Activated T-helper 17 cell treated with anti-CD3 and anti-CD28 coated beads, Interleukin-2, amount 50 U/mL, for 72 hours (primary cell): ENCODE data around the gene EVA1A. TPM values are rescaled to one million over a fixed set of nuclear protein-coding genes. Genes with fewer than 3 reads are reported as not detected.

Experiments used
- ATAC-seq: fragments of 150-1000 bp; cut with Tn5 transposase; replicated peaks from 2 replicates; pipeline ENCODE4 v1.10.0; 2021; ENCODE audit warnings: mild to moderate bottlenecking, moderate library complexity
- H3K27ac Mint-ChIP-seq: one replicate; pipeline ENCODE4 v1.8.0; 2022; ENCODE audit warnings: mixed read lengths
- H3K27me3 Mint-ChIP-seq: one replicate; pipeline ENCODE4 v1.8.0; 2022; ENCODE audit warnings: mixed read lengths
- H3K36me3 Mint-ChIP-seq: one replicate; pipeline ENCODE4 v1.8.0; 2022; ENCODE audit warnings: low read depth, mild to moderate bottlenecking, mixed read lengths
- H3K4me1 Mint-ChIP-seq: one replicate; pipeline ENCODE4 v1.8.0; 2022; ENCODE audit warnings: mixed read lengths
- H3K4me3 Mint-ChIP-seq: one replicate; pipeline ENCODE4 v1.8.0; 2022; ENCODE audit warnings: mild to moderate bottlenecking, mixed read lengths
- H3K9me3 Mint-ChIP-seq: one replicate; pipeline ENCODE4 v1.8.0; 2022; ENCODE audit warnings: mixed read lengths
- total RNA-seq, 2 donors: library from RNA; stranded (reverse); gene quantifications; one replicate each; pipeline ENCODE4 v1.2.3, GENCODE V29; 2022

The EVA1A gene
- total RNA-seq, 2 donors from 2014 or later, result not detected

DNA sequence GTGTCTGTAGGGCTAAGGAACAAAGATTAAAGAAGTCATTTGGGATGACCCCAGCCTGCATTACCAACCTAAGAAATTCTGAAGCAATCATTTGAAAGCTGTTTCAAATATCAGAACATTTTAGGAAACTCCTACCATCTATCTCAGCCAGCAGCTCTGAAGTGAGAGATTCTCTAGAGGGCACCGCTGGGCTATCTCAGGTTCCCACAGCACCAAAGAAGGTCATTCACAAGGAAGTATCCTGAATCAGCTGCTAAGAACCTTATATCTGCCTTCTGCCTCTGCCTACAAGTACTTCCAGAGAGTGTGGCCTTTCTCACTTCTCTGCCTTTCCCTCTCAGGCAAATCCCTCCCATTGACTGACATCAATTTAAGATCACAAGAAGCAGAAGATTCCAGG lies 13.4 kb upstream of the EVA1A start:
- Mint-ChIP-seq H3K27ac (no peak overlapping the region), H3K4me1 (no peaks in the 10 kb centered on the region), H3K9me3 (no peaks in the 10 kb centered on the region), H3K36me3 (no peaks in the 10 kb centered on the region), H3K4me3 (no peak overlapping the region), H3K27me3 (peaks cover 27% of the 10 kb centered on the region)
- ATAC-seq, result no peak

DNA sequence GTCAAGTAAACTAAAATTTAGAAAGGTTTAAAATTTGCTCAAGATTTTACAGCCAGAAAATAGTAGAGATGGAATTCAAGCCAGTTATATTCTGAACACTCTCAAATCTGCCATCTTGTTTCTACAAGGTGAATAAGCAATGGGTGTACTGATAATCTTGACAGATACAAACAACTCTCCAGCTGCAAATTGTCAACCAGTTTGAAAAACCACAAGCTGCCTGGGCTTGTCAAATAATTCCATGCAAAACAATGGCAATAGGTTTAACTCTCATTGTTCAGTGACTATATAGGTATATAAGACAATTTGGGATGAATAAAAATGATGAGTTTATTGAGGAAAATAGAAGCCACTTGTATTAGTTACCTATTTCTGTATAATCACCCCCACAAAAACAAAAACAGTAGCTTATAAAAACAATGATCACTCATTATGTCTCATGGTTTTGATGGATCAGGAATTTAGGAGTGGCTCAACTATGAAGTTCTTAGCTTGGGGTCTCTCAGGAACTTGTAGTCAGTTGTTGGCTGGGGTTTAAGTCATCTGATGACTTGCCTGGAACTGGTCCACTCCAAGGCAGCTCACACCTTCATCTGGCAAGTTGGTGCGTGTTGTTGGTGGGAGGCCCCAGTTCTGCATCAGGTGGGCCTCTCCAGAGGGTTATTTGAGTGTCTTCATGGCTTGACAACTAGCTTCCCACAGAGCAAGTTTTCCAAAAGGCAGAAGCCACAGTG lies 12.6 kb upstream of the EVA1A start:
- Mint-ChIP-seq H3K27me3 (peaks cover 35% of the 10 kb centered on the region), H3K4me3 (no peak overlapping the region), H3K27ac (no peak overlapping the region), H3K4me1 (no peaks in the 10 kb centered on the region), H3K36me3 (no peaks in the 10 kb centered on the region), H3K9me3 (no peaks in the 10 kb centered on the region)
- ATAC-seq, result no peak

DNA sequence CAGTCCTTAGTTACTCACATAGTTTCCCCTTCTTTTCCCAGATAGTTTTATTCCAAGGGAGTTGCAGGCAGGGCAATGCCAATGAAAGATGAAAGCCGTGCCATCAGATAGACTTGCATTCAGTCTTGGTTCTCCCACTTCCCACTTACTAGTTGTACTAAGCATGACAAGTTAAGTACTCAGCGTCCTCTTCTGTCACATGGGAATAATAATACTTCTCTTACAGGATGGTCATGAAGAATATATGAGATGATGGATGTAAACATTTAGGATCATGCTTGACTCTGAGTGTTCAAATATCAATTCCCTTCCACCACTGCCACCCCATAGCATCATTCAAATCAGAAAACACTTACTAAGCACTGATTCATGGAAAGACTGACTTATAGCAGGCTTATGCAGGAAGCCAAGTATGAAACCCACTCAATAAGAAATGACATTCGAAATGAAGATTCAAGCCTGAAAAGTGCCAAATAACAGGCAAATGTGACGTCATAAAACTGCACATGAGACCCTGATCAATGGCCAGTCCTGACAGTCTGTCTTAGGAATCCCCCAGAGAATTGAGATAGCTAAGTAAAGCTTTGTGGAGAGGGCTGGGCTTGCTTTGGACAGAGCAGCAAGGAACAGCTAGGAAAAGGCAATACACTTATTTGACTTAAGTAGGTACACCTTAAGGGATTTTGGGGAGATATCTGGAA lies 11.1 kb upstream of the EVA1A start:
- Mint-ChIP-seq H3K4me1 (no peaks in the 10 kb centered on the region), H3K9me3 (no peaks in the 10 kb centered on the region), H3K36me3 (no peaks in the 10 kb centered on the region), H3K4me3 (no peak overlapping the region), H3K27ac (no peak overlapping the region), H3K27me3 (peaks cover 36% of the 10 kb centered on the region)
- peak; percentile 34 for ATAC-seq

- no peaks in the 10 kb centered on the region for H3K4me1 Mint-ChIP-seq
- H3K9me3 Mint-ChIP-seq, result no peaks in the 10 kb centered on the region
- no peak overlapping the region for H3K4me3 Mint-ChIP-seq
- H3K27ac Mint-ChIP-seq, result no peak overlapping the region
- no peak for ATAC-seq
- no peaks in the 10 kb centered on the region for H3K36me3 Mint-ChIP-seq
- peaks cover 36% of the 10 kb centered on the region for H3K27me3 Mint-ChIP-seq
These were observed 10.4 kb upstream of the EVA1A start for GRCh38 chr2:75570948-75571729.

DNA sequence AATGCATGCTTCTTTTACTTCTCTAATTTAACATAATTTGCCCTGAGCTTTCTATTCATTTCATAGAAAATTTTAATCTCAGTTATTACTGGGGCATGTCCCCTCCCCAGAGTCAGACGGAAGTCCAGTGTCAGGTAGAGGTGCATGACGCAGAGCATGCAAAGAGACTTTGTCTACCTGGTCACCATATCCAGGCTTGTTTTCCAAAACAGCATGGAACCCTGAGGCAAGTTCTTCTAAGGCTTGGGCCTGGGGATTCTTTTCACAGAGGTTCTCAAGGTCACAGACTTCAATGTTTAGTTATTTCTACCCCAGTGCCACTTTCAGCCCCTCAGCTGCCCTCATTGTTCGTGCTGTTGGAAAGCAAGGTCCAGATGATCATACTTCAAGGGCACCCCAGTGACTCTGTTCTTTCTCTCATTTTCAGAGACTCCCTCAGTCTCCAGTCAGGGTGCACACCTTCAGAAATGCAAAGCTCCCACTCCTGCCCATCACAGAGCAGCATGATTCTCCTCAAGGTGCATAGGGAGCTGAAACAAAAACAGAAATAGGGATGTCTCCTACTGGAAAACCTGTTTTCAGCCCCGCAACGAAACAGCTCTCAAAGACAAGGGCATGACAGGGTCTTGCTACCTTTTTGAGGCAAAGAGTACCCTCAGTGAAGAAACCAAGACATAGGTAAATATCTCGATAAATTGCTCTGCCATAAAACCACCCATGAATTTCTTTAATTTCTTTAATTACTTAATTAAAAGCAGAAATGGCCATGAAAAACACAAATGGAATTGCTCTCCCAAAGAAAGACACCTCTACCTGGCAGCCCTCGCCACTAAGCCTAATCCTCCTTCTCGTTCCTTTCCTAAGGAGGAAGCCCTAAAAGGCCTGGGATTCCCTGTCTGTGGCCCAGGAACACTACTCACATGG lies 9.5 kb upstream of the EVA1A start:
- H3K36me3 Mint-ChIP-seq, result no peaks in the 10 kb centered on the region
- H3K27me3 Mint-ChIP-seq, result peaks cover 40% of the 10 kb centered on the region
- ATAC-seq, result no peak
- no peaks in the 10 kb centered on the region for H3K9me3 Mint-ChIP-seq
- no peak overlapping the region for H3K27ac Mint-ChIP-seq
- no peaks in the 10 kb centered on the region for H3K4me1 Mint-ChIP-seq
- H3K4me3 Mint-ChIP-seq, result no peak overlapping the region

DNA sequence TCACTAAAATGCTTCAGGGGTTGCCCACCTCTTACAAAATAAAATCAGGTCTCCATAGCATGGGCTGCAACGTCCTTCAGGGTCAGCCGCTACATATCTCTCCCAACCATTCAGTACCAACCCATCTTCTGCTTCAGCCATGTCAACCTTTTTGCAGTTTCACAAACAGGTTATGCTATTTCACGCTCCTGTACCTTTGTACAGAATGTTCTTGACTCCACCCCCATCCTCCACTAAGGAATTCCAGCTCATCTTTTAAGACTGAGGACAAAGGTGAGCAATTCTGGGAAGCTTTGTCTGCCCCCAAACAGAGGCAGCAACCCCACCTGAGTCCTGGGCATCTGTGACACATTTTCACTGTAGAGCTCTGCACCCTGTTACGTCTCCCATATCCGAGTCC lies 8.8 kb upstream of the EVA1A start:
- Mint-ChIP-seq H3K4me1 (no peaks in the 10 kb centered on the region), H3K36me3 (no peaks in the 10 kb centered on the region), H3K27me3 (peaks cover 46% of the 10 kb centered on the region), H3K9me3 (no peaks in the 10 kb centered on the region), H3K27ac (no peak overlapping the region), H3K4me3 (no peak overlapping the region)
- ATAC-seq, result no peak

- no peak overlapping the region for H3K4me3 Mint-ChIP-seq
- no peak for ATAC-seq
- H3K27me3 Mint-ChIP-seq, result peaks cover 54% of the 10 kb centered on the region
- H3K36me3 Mint-ChIP-seq, result no peaks in the 10 kb centered on the region
- no peak overlapping the region for H3K27ac Mint-ChIP-seq
- H3K4me1 Mint-ChIP-seq, result no peaks in the 10 kb centered on the region
- no peaks in the 10 kb centered on the region for H3K9me3 Mint-ChIP-seq
These were observed 7.4 kb upstream of the EVA1A start for GRCh38 chr2:75568174-75568573.

DNA sequence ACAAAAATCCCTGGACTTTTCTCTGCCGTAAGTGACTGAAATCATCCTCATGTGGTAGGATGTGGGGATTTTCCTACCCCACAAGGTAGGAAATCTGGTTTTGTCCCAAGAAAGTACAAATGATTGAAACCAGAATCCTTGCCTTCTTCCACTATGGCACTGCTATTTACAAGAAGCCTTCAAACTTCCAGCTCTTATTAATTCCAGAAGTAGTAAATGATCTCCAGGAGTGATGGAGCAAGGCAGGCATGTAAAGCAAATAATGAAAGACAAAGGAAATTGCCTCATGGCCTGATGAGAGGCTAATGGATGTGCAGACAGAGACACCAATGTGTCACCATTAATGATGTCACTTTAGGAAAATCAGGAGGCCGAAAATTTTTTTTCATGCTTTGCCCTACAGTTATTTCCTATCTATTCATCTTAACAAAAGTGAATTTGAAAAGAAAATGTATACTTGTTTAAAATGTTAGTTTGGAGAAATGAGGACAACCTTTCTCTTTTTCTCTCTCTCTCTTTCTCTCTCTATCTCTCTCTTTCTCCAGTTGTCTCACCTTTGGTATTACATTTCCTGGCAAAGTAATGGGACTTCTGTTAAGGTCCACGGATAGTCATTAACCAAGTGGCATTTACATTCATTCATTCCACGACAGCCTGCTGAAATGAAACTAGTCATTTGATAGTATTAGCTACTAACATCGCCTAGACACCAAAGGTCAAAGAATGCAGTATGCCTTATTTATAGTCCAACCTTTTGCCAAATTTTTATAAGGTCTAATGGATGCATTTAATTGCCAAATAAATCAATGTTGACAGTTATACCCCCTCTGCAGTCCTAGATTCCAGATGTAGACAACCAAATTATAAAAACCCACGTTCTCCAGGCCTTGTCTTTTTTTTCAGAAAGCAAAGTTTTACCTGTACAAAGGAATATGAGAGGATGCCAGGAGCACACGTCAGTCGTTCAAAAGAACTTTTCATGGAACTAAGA lies 5.0 kb upstream of the EVA1A start:
- Mint-ChIP-seq H3K27me3 (peaks cover 59% of the 10 kb centered on the region), H3K36me3 (no peaks in the 10 kb centered on the region), H3K4me3 (no peak overlapping the region), H3K27ac (no peak overlapping the region), H3K9me3 (no peaks in the 10 kb centered on the region), H3K4me1 (no peaks in the 10 kb centered on the region)
- ATAC-seq, result no peak

- no peak for ATAC-seq
- peaks cover 62% of the 10 kb centered on the region for H3K27me3 Mint-ChIP-seq
- no peak overlapping the region for H3K4me3 Mint-ChIP-seq
- no peaks in the 10 kb centered on the region for H3K36me3 Mint-ChIP-seq
- no peak overlapping the region for H3K27ac Mint-ChIP-seq
- H3K9me3 Mint-ChIP-seq, result no peaks in the 10 kb centered on the region
- peaks cover 4% of the 10 kb centered on the region for H3K4me1 Mint-ChIP-seq
These were observed 4.1 kb upstream of the EVA1A start for GRCh38 chr2:75564713-75565359.

GRCh38 chr2:75564026-75564688 lies 3.4 kb upstream of the EVA1A start:
- no peak for ATAC-seq
- no peaks in the 10 kb centered on the region for H3K9me3 Mint-ChIP-seq
- no peak overlapping the region for H3K27ac Mint-ChIP-seq
- peaks cover 5% of the 10 kb centered on the region for H3K4me1 Mint-ChIP-seq
- no peak overlapping the region for H3K4me3 Mint-ChIP-seq
- H3K36me3 Mint-ChIP-seq, result no peaks in the 10 kb centered on the region
- peaks cover 60% of the 10 kb centered on the region for H3K27me3 Mint-ChIP-seq

- no peak for ATAC-seq
- Mint-ChIP-seq H3K36me3 (no peaks in the 10 kb centered on the region), H3K27me3 (peaks cover 60% of the 10 kb centered on the region), H3K4me3 (no peak overlapping the region), H3K9me3 (no peaks in the 10 kb centered on the region), H3K4me1 (peaks cover 5% of the 10 kb centered on the region), H3K27ac (no peak overlapping the region)
These were observed 2.9 kb upstream of the EVA1A start for GRCh38 chr2:75563591-75563990.

DNA sequence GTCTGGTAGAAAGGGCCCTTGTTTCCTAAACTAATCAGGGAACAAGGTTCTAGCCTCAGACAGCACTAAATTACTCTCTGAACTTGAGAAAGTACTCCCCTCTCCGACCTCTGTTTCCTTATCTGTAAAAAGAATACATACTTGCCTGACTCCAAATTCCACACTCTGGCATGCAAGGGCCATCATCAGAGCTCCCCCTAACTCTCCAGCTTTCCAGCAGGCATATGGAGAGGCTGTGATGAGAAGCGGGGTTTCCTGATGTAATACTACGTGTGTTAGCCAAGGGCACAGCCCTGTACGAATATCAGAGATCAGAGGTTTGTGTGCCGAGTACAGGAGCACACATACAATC lies 1.8 kb upstream of the EVA1A start:
- ATAC-seq, result no peak
- Mint-ChIP-seq H3K27me3 (peaks cover 65% of the 10 kb centered on the region), H3K27ac (no peak overlapping the region), H3K4me3 (no peak overlapping the region), H3K4me1 (peaks cover 5% of the 10 kb centered on the region), H3K9me3 (no peaks in the 10 kb centered on the region), H3K36me3 (no peaks in the 10 kb centered on the region)
